B cell (primary cell): ENCODE data around the gene F8. TPM values are rescaled to one million over a fixed set of nuclear protein-coding genes. Genes with fewer than 3 reads are reported as not detected.

Source experiments
- ATAC-seq: fragments of 200-7000 bp; cut with Tn5 transposase; one replicate; pipeline ENCODE4 v1.10.0; 2021; ENCODE audit warnings: low read depth, mild to moderate bottlenecking, moderate number of reproducible peaks, moderate library complexity
- CTCF ChIA-PET: fragments of 350-600 bp; sonication (Branson Sonifier 250); formaldehyde crosslinking; loops from one replicate; lab custom pipeline; 2021; ENCODE audit warnings: antibody characterized with exemption, inconsistent platforms; lab: Charles Lee
- POLR2A ChIA-PET: fragments of 350-600 bp; sonication (Branson Sonifier 250); formaldehyde crosslinking; loops from one replicate; lab custom pipeline; 2021; ENCODE audit warnings: antibody characterized with exemption; lab: Charles Lee
- DNase-seq: peaks from one replicate; pipeline ENCODE4 v3.0.0; 2013
- H2AFZ ChIP-seq: 2 replicates; pipeline ENCODE4 v1.6.1; 2012; ENCODE audit warnings: mild to moderate bottlenecking, low read depth, low read length; ENCODE audit not compliant: insufficient read depth, poor library complexity, severe bottlenecking
- H3K27ac ChIP-seq, 2 donors: 1 replicate in 1 of 2; 2 replicates in 1 of 2; pipeline ENCODE4 v1.5.1; 2012 to 2013; ENCODE audit warnings: low read length in 2 of 2, mild to moderate bottlenecking in 2 of 2, moderate library complexity in 1 of 2
- H3K27me3 ChIP-seq, 4 experiments: fragments of 200-600 bp in 1 of 4; sonication (generic) in 1 of 4; replicated peaks in 1 of 4; 1 replicate in 2 of 4; 2 replicates in 2 of 4; pipeline versions ENCODE4 v1.6.1 to v1.7.0; 2013 to 2016; ENCODE audit warnings: low read length in 3 of 4, mild to moderate bottlenecking in 2 of 4, mixed read lengths in 1 of 4, moderate library complexity in 1 of 4; ENCODE audit not compliant: insufficient read depth in 4 of 4, control insufficient read depth in 3 of 4; ENCODE audit errors: control extremely low read depth in 1 of 4
- H3K36me3 ChIP-seq, 2 experiments: replicated peaks in 1 of 2; 1 replicate in 1 of 2; 2 replicates in 1 of 2; pipeline versions ENCODE4 v1.6.1 to v1.7.1; 2013; ENCODE audit warnings: low read length in 1 of 2; ENCODE audit not compliant: insufficient read depth in 2 of 2, control insufficient read depth in 1 of 2; ENCODE audit errors: control extremely low read depth in 1 of 2, extremely low read depth in 1 of 2
- H3K4me1 ChIP-seq, 2 donors: fragments of 200-600 bp in 1 of 2; sonication (generic) in 1 of 2; 1 replicate in 1 of 2; 2 replicates in 1 of 2; pipeline versions ENCODE4 v1.5.1 to v1.6.1; 2013 to 2017; ENCODE audit warnings: low read length in 2 of 2; ENCODE audit not compliant: control insufficient read depth in 2 of 2, insufficient read depth in 2 of 2
- H3K4me2 ChIP-seq: replicated peaks from 2 replicates; pipeline ENCODE3; 2012; ENCODE audit warnings: mild to moderate bottlenecking, low read depth, low read length; ENCODE audit not compliant: poor library complexity, severe bottlenecking
- H3K4me3 ChIP-seq, 5 experiments: fragments of 200-600 bp in 1 of 5; sonication (generic) in 1 of 5; 1 replicate in 3 of 5; 2 replicates in 2 of 5; pipeline versions ENCODE4 v1.5.1 to v1.7.0; 2011 to 2016; ENCODE audit warnings: low read length in 4 of 5, mild to moderate bottlenecking in 4 of 5, low read depth in 2 of 5, control low read depth in 1 of 5, moderate library complexity in 1 of 5; ENCODE audit not compliant: insufficient read depth in 1 of 5; ENCODE audit errors: control extremely low read depth in 1 of 5, extremely low read depth in 1 of 5
- H3K79me2 ChIP-seq: fragments of 200-600 bp; sonication (generic); one replicate; pipeline ENCODE4 v1.6.0; 2016; ENCODE audit warnings: low read length; ENCODE audit not compliant: control insufficient read depth, insufficient read depth
- H3K9ac ChIP-seq: fragments of 200-600 bp; sonication (generic); 2 replicates; pipeline ENCODE4 v1.6.1; 2017; ENCODE audit warnings: mild to moderate bottlenecking, low read length, moderate library complexity
- H3K9me3 ChIP-seq, 3 donors: one replicate each; pipeline versions ENCODE4 v1.6.1 to v1.7.1; 2013; ENCODE audit warnings: low read length in 2 of 3; ENCODE audit not compliant: control insufficient read depth in 2 of 3, insufficient read depth in 1 of 3; ENCODE audit errors: control extremely low read depth in 1 of 3
- H4K20me1 ChIP-seq: 2 replicates; pipeline ENCODE4 v1.6.0; 2012; ENCODE audit warnings: mild to moderate bottlenecking, low read length; ENCODE audit not compliant: insufficient read depth, control insufficient read depth, poor library complexity, severe bottlenecking
- H3K27ac Mint-ChIP-seq: one replicate; pipeline ENCODE4 v1.8.0; 2021; ENCODE audit warnings: mixed read lengths
- H3K27me3 Mint-ChIP-seq: one replicate; pipeline ENCODE4 v1.8.0; 2021; ENCODE audit warnings: mixed read lengths
- H3K4me1 Mint-ChIP-seq: one replicate; pipeline ENCODE4 v1.8.0; 2021; ENCODE audit warnings: mixed read lengths
- H3K4me3 Mint-ChIP-seq: one replicate; pipeline ENCODE4 v1.8.0; 2021; ENCODE audit warnings: mixed read lengths
- H3K9me3 Mint-ChIP-seq: one replicate; pipeline ENCODE4 v1.8.0; 2022; ENCODE audit warnings: mixed read lengths; ENCODE audit not compliant: insufficient read depth
- CTCF ChIP-seq: fragments of 200-600 bp; IDR thresholded peaks from one replicate; pipeline ENCODE4 v1.8.0; 2022; ENCODE audit warnings: antibody characterized with exemption, mild to moderate bottlenecking
- EZH2 ChIP-seq: IDR thresholded peaks from 2 replicates; pipeline ENCODE4 v1.6.1; 2012; ENCODE audit warnings: borderline replicate concordance, low read depth, mild to moderate bottlenecking, moderate library complexity, low read length; ENCODE audit not compliant: insufficient read depth, poor library complexity, severe bottlenecking
- WGBS: methylation state at CpG from one replicate; pipeline ENCODE4 v1.1.5; 2013; ENCODE audit warnings: missing lambda C conversion rate; ENCODE audit not compliant: insufficient coverage; 5-methylcytosine and 5-hydroxymethylcytosine counted together
- intact Hi-C: fragments of 100-400 bp; cut with micrococcal nuclease; formaldehyde crosslinking; loops from one replicate; pipeline ENCODE4 v1.10.0; 2022
- polyA plus RNA-seq: library from polyadenylated mRNA; depleted of rRNA; stranded (reverse); fragments of >200 nt; gene quantifications from 2 replicates; pipeline ENCODE4 v1.2.3, GENCODE V29; 2012
- total RNA-seq, 2 donors: library from RNA; stranded (reverse); fragments of 120-200 nt in 1 of 2; gene quantifications; 1 replicate in 1 of 2; 2 replicates in 1 of 2; pipeline versions ENCODE4 v1.2.3 to v1.2.4, GENCODE V29; 2013 to 2022

Gene F8
- total and polyA plus RNA-seq, 2 donors (not counting 1 experiment from before 2014, with no cell fraction given), result 0.86 to 1.4 TPM

GRCh38 chrX:155069414-155069813 lies 46.9 kb upstream of the F8 start:
- H3K27me3 ChIP-seq, result no peaks in the 10 kb centered on the region
- H3K36me3 ChIP-seq, result no peaks in the 10 kb centered on the region
- no peaks in the 10 kb centered on the region for H4K20me1 ChIP-seq
- peaks cover 17 to 34% of the 10 kb centered on the region in 2 donors for H3K4me1 ChIP-seq
- ATAC-seq, result no peak
- no peak overlapping the region for H3K27ac ChIP-seq
- no peaks in the 10 kb centered on the region for H3K9me3 ChIP-seq
- TF ChIP-seq CTCF (no peak), EZH2 (no peak)
- H3K79me2 ChIP-seq, result peaks cover 9% of the 10 kb centered on the region
- Mint-ChIP-seq H3K4me3 (peak overlapping the region; percentile 85), H3K9me3 (no peaks in the 10 kb centered on the region), H3K27ac (no peak overlapping the region), H3K27me3 (no peaks in the 10 kb centered on the region), H3K4me1 (peaks cover 42% of the 10 kb centered on the region)
- WGBS, result no CpG with 5 or more reads among the region's 1 CpG
- H2AFZ ChIP-seq, result no peak overlapping the region
- H3K4me2 ChIP-seq, result peak overlapping the region; percentile 70
- DNase-seq, result no peak
- ChIA-PET POLR2A (no interaction called here), CTCF (interaction anchor here (1.8 kb wide), 1 partner anchor 13 kb away, joined by 6 read pairs; no protein-coding TSS in a partner anchor)
- no peak overlapping the region for H3K9ac ChIP-seq
- intact Hi-C loops, result no loop called here
- peak overlapping the region in 1 of 5 experiments; percentile 81 for H3K4me3 ChIP-seq

GRCh38 chrX:155068165-155068564 lies 45.6 kb upstream of the F8 start:
- Histone ChIP-seq H3K9me3 (no peaks in the 10 kb centered on the region), H2AFZ (no peak overlapping the region), H3K27me3 (no peaks in the 10 kb centered on the region), H3K36me3 (no peaks in the 10 kb centered on the region), H3K79me2 (peaks cover 9% of the 10 kb centered on the region), H3K4me2 (no peak overlapping the region), H3K4me3 (no peak overlapping the region), H3K9ac (no peak overlapping the region), H3K4me1 (peaks cover 7 to 26% of the 10 kb centered on the region in 2 donors), H4K20me1 (no peaks in the 10 kb centered on the region), H3K27ac (no peak overlapping the region)
- DNase-seq, result no peak
- ChIA-PET POLR2A (no interaction called here), CTCF (interaction anchor here (1.8 kb wide), 1 partner anchor 11 kb away, joined by 6 read pairs; no protein-coding TSS in a partner anchor)
- no peak for ATAC-seq
- Mint-ChIP-seq H3K27ac (no peak overlapping the region), H3K9me3 (no peaks in the 10 kb centered on the region), H3K27me3 (no peaks in the 10 kb centered on the region), H3K4me3 (no peak overlapping the region), H3K4me1 (peaks cover 32% of the 10 kb centered on the region)
- intact Hi-C loops, result no loop called here
- no peak for TF ChIP-seq CTCF
- no CpG with 5 or more reads among the region's 1 CpG for WGBS
